PC-9 (cell line): ENCODE measurements around the gene NTM.

Source experiments
- CTCF ChIP-seq: fragments of 200-600 bp; sonication (generic); conservative IDR thresholded peaks from 2 replicates; pipeline ENCODE4 v1.6.1; 2017; ENCODE audit warnings: mixed run types, antibody characterized with exemption, mild to moderate bottlenecking, moderate library complexity
- EZH2 ChIP-seq: fragments of 200-600 bp; sonication (generic); IDR thresholded peaks from 2 replicates; pipeline ENCODE4 v1.8.0; 2017; ENCODE audit warnings: antibody characterized with exemption, low read depth

GRCh38 chr11:131811383-131811782, 441.0 kb downstream of the NTM start:
- no peak for TF ChIP-seq EZH2
- no peak for TF ChIP-seq CTCF
